Activated CD4-positive, alpha-beta T cell treated with anti-CD3 and anti-CD28 coated beads, Interleukin-2, amount 50 U/mL, for 1 hour (primary cell): Measurements from ENCODE around the gene MACROD2.
"Not testable (repeated sequence)": the region's sequence is repeated elsewhere in the genome, so short reads cannot be mapped to it uniquely, and the experiment has no call there.

ENCODE experiments used
- DNase-seq: peaks from one replicate; pipeline ENCODE4 v3.0.0-alpha.2; 2020

The MACROD2 gene

GRCh38 chr20:15162079-15162647 is 1166.8 kb downstream of the MACROD2 start:
- DNase-seq, result no peak

- DNase-seq, result no peak
Observed at GRCh38 chr20:15163632-15164031, 1168.3 kb downstream of the MACROD2 start.

GRCh38 chr20:15164726-15165125 is 1169.4 kb downstream of the MACROD2 start:
- DNase-seq, result no peak

- DNase-seq, result no peak
Observed at GRCh38 chr20:15166744-15167143, 1171.4 kb downstream of the MACROD2 start.

GRCh38 chr20:15171016-15171415 is 1175.7 kb downstream of the MACROD2 start:
- DNase-seq, result no peak

- DNase-seq, result no peak
Observed at GRCh38 chr20:15176929-15177328, 1181.6 kb downstream of the MACROD2 start.

GRCh38 chr20:15178581-15178980 is 1183.3 kb downstream of the MACROD2 start:
- no peak for DNase-seq

- DNase-seq, result no peak
Observed at GRCh38 chr20:15179381-15179780, 1184.1 kb downstream of the MACROD2 start.

- no peak for DNase-seq
Observed at GRCh38 chr20:15179781-15180180, 1184.5 kb downstream of the MACROD2 start.

GRCh38 chr20:15185322-15185721 is 1190.0 kb downstream of the MACROD2 start:
- DNase-seq, result no peak

- no peak for DNase-seq
Observed at GRCh38 chr20:15185913-15186312, 1190.6 kb downstream of the MACROD2 start.

- no peak for DNase-seq
Observed at GRCh38 chr20:15187612-15188011, 1192.3 kb downstream of the MACROD2 start.

GRCh38 chr20:15188415-15188814 is 1193.1 kb downstream of the MACROD2 start:
- DNase-seq, result no peak

GRCh38 chr20:15191082-15191723 is 1195.9 kb downstream of the MACROD2 start:
- no peak for DNase-seq

- DNase-seq, result no peak
Observed at GRCh38 chr20:15195378-15195777, 1200.1 kb downstream of the MACROD2 start.

- no peak for DNase-seq
Observed at GRCh38 chr20:15196547-15197255, 1201.4 kb downstream of the MACROD2 start.

- not testable (repeated sequence) for DNase-seq
Observed at GRCh38 chr20:15198017-15198416, 1202.7 kb downstream of the MACROD2 start.

- DNase-seq, result no peak
Observed at GRCh38 chr20:15199698-15200097, 1204.4 kb downstream of the MACROD2 start.

GRCh38 chr20:15200147-15200565 is 1204.8 kb downstream of the MACROD2 start:
- no peak for DNase-seq

GRCh38 chr20:15201602-15202001 is 1206.3 kb downstream of the MACROD2 start:
- no peak for DNase-seq

- DNase-seq, result no peak
Observed at GRCh38 chr20:15204234-15204633, 1208.9 kb downstream of the MACROD2 start.

- no peak for DNase-seq
Observed at GRCh38 chr20:15205028-15205427, 1209.7 kb downstream of the MACROD2 start.

- no peak for DNase-seq
Observed at GRCh38 chr20:15205719-15206118, 1210.4 kb downstream of the MACROD2 start.

- DNase-seq, result no peak
Observed at GRCh38 chr20:15209537-15209936, 1214.2 kb downstream of the MACROD2 start.
